ENCODE measurements around the gene CCDC177. TPM values are rescaled to one million over a fixed set of nuclear protein-coding genes. Genes with fewer than 3 reads are reported as not detected.

The CCDC177 gene
- polyA plus RNA-seq, 1 donor from 2014 or later = 3.2 TPM

DNA sequence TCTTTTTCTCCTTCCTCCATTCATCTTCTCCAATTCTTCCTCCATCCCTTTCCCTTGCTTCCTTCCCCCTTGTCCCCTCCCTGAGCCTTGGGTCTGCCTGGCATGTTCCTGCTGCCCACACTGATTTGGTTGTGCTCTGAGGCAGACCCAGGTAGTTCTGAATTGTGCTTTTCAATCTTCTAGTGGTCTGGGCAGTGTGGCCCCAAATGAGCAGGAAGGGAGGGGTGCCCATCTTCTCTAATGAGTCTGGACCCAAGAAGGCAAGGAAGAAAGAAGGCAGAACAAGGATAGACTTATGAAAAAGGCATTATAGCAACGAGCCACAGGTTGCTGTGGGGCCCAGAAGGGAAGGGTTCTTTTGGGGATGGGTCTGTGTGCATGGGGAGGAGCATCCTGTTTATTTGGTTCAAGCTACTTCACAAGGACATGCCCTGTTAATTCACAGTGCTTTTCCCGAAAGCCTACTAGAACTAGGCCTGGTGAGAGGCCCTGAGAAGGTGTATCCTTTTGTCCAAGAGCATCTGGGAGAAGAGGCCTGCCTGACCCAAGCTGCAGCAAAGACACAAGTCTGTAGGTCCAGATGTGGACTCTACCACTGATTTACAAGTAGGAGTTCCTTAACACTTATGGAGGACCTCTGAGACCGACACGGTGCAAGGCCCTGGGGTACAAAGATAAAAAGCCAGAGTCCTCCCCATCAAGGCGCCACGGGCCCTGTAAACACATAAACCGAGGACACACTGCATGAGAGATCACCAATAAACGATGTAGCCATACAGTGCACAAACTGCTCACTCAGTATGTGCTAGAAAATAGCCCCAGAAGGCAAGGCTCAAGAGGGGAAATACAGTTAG is 35.6 kb upstream of the CCDC177 start:
- H3K4me2 ChIP-seq (ENCODE audit: low read length) = peak overlapping the region; percentile 89
- H3K27ac ChIP-seq (ENCODE audit: low read length) = peak overlapping the region; percentile 93
- peaks cover 29% of the 10 kb centered on the region for H3K79me2 ChIP-seq (replicated peaks; ENCODE audit: insufficient read depth, low read length)
- peak overlapping the region; percentile 92 for H2AFZ ChIP-seq (ENCODE audit: low read depth, low read length)
- H3K9ac ChIP-seq (ENCODE audit: low read length) = peak overlapping the region; percentile 80
- H3K9me2 ChIP-seq (ENCODE audit: insufficient read depth, low read length) = no peaks in the 10 kb centered on the region
- peak overlapping the region; percentile 92 for H3K4me3 ChIP-seq (ENCODE audit: low read length)
- no peaks in the 10 kb centered on the region for H3K27me3 ChIP-seq (ENCODE audit: insufficient read depth, low read depth, low read length)
- no peaks in the 10 kb centered on the region for H3F3A ChIP-seq (ENCODE audit: insufficient read depth, low read length, poor library complexity, severe bottlenecking)
- H4K20me1 ChIP-seq (ENCODE audit: insufficient read depth) = no peaks in the 10 kb centered on the region
- H3K36me3 ChIP-seq (ENCODE audit: insufficient read depth, low read length) = no peaks in the 10 kb centered on the region
- no peaks in the 10 kb centered on the region for H3K9me3 ChIP-seq (ENCODE audit: low read length)
- TF ChIP-seq SMC3 (conservative IDR thresholded peaks at IDR 0.05; ENCODE audit: poor library complexity) (no peak), MXI1 (conservative IDR thresholded peaks at IDR 0.05; ENCODE audit: poor library complexity, severe bottlenecking) (no peak), TAF1 (IDR thresholded peaks at IDR 0.05; ENCODE audit: low read depth) (no peak), EP300 (conservative IDR thresholded peaks at IDR 0.05; ENCODE audit: poor library complexity, severe bottlenecking) (no peak), POLR2AphosphoS5 (IDR thresholded peaks at IDR 0.05) (no peak), RAD21 (conservative IDR thresholded peaks at IDR 0.05) (no peak), EZH2 (IDR thresholded peaks at IDR 0.05; ENCODE audit: borderline replicate concordance, insufficient read depth, low read length, poor library complexity, severe bottlenecking) (no peak)
- TF ChIP-seq, protein P1, sequence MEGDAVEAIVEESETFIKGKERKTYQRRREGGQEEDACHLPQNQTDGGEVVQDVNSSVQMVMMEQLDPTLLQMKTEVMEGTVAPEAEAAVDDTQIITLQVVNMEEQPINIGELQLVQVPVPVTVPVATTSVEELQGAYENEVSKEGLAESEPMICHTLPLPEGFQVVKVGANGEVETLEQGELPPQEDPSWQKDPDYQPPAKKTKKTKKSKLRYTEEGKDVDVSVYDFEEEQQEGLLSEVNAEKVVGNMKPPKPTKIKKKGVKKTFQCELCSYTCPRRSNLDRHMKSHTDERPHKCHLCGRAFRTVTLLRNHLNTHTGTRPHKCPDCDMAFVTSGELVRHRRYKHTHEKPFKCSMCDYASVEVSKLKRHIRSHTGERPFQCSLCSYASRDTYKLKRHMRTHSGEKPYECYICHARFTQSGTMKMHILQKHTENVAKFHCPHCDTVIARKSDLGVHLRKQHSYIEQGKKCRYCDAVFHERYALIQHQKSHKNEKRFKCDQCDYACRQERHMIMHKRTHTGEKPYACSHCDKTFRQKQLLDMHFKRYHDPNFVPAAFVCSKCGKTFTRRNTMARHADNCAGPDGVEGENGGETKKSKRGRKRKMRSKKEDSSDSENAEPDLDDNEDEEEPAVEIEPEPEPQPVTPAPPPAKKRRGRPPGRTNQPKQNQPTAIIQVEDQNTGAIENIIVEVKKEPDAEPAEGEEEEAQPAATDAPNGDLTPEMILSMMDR (IDR thresholded peaks at IDR 0.05; ENCODE audit: poor library complexity, severe bottlenecking) = no peak
- TF ChIP-seq, protein P2, sequence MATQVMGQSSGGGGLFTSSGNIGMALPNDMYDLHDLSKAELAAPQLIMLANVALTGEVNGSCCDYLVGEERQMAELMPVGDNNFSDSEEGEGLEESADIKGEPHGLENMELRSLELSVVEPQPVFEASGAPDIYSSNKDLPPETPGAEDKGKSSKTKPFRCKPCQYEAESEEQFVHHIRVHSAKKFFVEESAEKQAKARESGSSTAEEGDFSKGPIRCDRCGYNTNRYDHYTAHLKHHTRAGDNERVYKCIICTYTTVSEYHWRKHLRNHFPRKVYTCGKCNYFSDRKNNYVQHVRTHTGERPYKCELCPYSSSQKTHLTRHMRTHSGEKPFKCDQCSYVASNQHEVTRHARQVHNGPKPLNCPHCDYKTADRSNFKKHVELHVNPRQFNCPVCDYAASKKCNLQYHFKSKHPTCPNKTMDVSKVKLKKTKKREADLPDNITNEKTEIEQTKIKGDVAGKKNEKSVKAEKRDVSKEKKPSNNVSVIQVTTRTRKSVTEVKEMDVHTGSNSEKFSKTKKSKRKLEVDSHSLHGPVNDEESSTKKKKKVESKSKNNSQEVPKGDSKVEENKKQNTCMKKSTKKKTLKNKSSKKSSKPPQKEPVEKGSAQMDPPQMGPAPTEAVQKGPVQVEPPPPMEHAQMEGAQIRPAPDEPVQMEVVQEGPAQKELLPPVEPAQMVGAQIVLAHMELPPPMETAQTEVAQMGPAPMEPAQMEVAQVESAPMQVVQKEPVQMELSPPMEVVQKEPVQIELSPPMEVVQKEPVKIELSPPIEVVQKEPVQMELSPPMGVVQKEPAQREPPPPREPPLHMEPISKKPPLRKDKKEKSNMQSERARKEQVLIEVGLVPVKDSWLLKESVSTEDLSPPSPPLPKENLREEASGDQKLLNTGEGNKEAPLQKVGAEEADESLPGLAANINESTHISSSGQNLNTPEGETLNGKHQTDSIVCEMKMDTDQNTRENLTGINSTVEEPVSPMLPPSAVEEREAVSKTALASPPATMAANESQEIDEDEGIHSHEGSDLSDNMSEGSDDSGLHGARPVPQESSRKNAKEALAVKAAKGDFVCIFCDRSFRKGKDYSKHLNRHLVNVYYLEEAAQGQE (IDR thresholded peaks at IDR 0.05; ENCODE audit: borderline replicate concordance) = no peak

DNA sequence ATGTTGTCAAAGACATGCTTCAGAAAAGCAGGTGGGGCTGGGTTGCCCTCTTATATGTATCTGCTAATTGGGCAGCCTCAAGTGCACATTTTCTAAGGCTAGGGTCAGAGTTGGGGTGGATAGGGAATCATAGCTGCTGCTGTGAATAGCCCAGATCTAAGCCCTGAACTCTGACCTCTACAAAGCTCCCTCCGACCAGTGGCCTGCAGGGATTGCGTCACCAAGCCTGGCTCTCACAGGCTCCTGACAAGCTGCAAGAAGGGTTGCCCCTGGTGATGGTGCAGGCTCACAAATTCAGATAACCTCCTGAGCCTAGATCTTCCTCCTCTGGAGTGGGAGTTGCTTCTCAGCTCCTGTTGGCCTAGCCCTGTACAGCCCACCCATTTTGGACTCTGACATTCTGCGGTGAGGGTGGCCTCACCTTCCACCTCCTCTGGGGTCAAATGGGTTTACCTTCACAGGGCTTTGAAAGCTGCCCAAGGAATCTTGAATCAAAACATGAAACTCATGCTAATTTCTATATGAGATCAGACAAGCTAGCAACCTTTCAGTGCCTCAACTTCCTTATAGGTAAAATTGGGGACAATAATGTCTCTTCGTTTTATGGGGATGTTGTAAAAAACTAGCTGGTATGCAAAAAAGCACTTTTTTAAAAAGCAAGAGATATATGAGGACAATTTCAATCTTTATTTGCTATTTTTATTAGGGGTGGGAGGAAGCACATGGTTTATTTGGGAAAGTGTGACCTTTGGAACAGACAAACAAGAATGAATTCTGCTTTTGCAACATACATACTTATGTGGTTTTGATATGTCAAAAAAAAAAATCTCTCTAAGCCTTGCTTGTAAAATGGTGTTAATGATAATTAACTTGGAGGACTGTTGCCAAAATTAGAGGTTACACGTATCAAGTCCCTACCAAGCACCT is 31.9 kb upstream of the CCDC177 start:
- no peaks in the 10 kb centered on the region for H4K20me1 ChIP-seq (ENCODE audit: insufficient read depth)
- no peak overlapping the region for H3K4me3 ChIP-seq (ENCODE audit: low read length)
- H3K27ac ChIP-seq (ENCODE audit: low read length) = no peak overlapping the region
- H3K79me2 ChIP-seq (replicated peaks; ENCODE audit: insufficient read depth, low read length) = peaks cover 6% of the 10 kb centered on the region
- TF ChIP-seq EZH2 (IDR thresholded peaks at IDR 0.05; ENCODE audit: borderline replicate concordance, insufficient read depth, low read length, poor library complexity, severe bottlenecking) = no peak
- TF ChIP-seq, protein P2 (IDR thresholded peaks at IDR 0.05; ENCODE audit: borderline replicate concordance) = no peak
- TF ChIP-seq SMC3 (conservative IDR thresholded peaks at IDR 0.05; ENCODE audit: poor library complexity) = no peak
- TF ChIP-seq, protein P1 (IDR thresholded peaks at IDR 0.05; ENCODE audit: poor library complexity, severe bottlenecking) = no peak
- TF ChIP-seq POLR2AphosphoS5 (IDR thresholded peaks at IDR 0.05) = no peak
- H3K27me3 ChIP-seq (ENCODE audit: insufficient read depth, low read depth, low read length) = no peaks in the 10 kb centered on the region
- H3K4me2 ChIP-seq (ENCODE audit: low read length) = no peak overlapping the region
- no peaks in the 10 kb centered on the region for H3F3A ChIP-seq (ENCODE audit: insufficient read depth, low read length, poor library complexity, severe bottlenecking)
- H3K9ac ChIP-seq (ENCODE audit: low read length) = no peak overlapping the region
- H3K9me3 ChIP-seq (ENCODE audit: low read length) = no peaks in the 10 kb centered on the region
- H3K9me2 ChIP-seq (ENCODE audit: insufficient read depth, low read length) = no peaks in the 10 kb centered on the region
- no peaks in the 10 kb centered on the region for H3K36me3 ChIP-seq (ENCODE audit: insufficient read depth, low read length)
- no peak overlapping the region for H2AFZ ChIP-seq (ENCODE audit: low read depth, low read length)
